HCT116 (cell line): ENCODE measurements around the gene CBX4.

Experiments
- EGR1 ChIP-seq: IDR thresholded peaks from 2 replicates; pipeline ENCODE4 v1.6.1; 2012; ENCODE audit warnings: low read depth
- EZH2phosphoT487 ChIP-seq: fragments of 200-600 bp; IDR thresholded peaks from 2 replicates; pipeline ENCODE4 v1.6.1; 2018; ENCODE audit warnings: antibody characterized with exemption, borderline replicate concordance
- POLR2AphosphoS5 ChIP-seq: IDR thresholded peaks from 2 replicates; pipeline ENCODE4 v1.6.1; 2011; ENCODE audit warnings: mild to moderate bottlenecking, low read depth, low read length, moderate library complexity
- TF ChIP-seq, protein P1 (sequence below), 3 experiments: fragments of 200-600 bp in 1 of 3; sonication (generic) in 1 of 3; IDR thresholded peaks in 2 of 3; conservative IDR thresholded peaks in 1 of 3; 2 replicates each; pipeline ENCODE4 v1.5.1; 2012 to 2017; ENCODE audit warnings: low read depth in 2 of 3, low read length in 2 of 3, antibody characterized with exemption in 1 of 3, borderline replicate concordance in 1 of 3, control low read depth in 1 of 3, mild to moderate bottlenecking in 1 of 3, mixed read lengths in 1 of 3, mixed run types in 1 of 3, moderate library complexity in 1 of 3; ENCODE audit not compliant: insufficient read depth in 1 of 3

DNA sequence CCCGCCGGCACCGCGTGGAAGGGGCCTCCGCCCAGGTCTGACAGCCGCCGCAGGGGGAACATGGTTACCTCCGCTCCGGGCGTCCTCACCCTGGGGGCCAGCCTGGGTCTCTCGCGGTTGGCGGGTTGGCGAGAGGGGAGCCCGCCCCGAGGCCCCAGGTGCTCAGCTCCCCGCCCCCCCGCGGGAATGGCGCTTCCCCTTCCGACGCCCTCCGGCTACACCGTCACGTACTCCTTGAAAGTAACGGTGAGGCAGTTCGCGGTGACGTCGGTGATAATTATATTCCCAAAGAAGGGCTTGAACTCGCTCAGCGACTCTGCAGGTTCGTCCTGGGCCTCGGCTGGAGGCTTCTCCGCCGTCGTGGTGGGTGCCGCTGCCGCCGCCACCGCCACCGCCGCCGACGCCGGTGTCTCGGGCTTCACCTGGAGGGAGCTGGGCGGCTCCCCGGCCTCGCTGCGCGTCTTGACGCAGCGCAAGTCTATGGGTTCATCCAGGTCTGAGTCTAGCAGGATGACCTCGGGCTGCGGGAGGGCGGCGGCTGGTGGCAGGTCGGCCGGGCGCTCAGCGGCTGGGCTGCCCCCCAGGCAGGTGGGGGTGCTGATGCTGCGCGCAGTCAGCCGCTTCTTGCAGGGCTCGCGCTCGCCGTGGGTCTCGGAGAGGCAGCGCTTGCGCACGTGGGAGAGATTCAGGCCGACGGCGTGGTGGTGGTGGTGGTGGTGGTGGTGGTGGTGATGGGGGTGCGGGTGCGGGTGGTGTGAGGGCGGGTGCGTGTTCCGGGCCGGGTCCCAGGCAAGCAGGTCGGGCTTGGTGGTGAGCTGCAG, 5.3 kb downstream of the CBX4 start:
- no peak for TF ChIP-seq EGR1
- TF ChIP-seq, protein P1, sequence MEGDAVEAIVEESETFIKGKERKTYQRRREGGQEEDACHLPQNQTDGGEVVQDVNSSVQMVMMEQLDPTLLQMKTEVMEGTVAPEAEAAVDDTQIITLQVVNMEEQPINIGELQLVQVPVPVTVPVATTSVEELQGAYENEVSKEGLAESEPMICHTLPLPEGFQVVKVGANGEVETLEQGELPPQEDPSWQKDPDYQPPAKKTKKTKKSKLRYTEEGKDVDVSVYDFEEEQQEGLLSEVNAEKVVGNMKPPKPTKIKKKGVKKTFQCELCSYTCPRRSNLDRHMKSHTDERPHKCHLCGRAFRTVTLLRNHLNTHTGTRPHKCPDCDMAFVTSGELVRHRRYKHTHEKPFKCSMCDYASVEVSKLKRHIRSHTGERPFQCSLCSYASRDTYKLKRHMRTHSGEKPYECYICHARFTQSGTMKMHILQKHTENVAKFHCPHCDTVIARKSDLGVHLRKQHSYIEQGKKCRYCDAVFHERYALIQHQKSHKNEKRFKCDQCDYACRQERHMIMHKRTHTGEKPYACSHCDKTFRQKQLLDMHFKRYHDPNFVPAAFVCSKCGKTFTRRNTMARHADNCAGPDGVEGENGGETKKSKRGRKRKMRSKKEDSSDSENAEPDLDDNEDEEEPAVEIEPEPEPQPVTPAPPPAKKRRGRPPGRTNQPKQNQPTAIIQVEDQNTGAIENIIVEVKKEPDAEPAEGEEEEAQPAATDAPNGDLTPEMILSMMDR (IDR thresholded peaks at IDR 0.05 in 2 of 3, conservative IDR thresholded peaks at IDR 0.05 in 1 of 3; ENCODE audit: borderline replicate concordance in 1 of 3, insufficient read depth in 1 of 3, low read depth in 2 of 3, low read length in 2 of 3), result no peak
- TF ChIP-seq EZH2phosphoT487, result no peak
- TF ChIP-seq POLR2AphosphoS5, result no peak; the same call in 1 of the 2 replicates
